ENCODE measurements around the gene ABCC4. TPM values are rescaled to one million over a fixed set of nuclear protein-coding genes. Genes with fewer than 3 reads are reported as not detected.
A peak's percentile ranks its signal among the peaks of the same experiment; 100 is the strongest.
"Not testable (repeated sequence)": the region's sequence is repeated elsewhere in the genome, so short reads cannot be mapped to it uniquely, and the experiment has no call there.

The ABCC4 gene
- polyA plus RNA-seq, 4 donors, result 9.4 to 22.8 (median 21.4) TPM

GRCh38 chr13:95206116-95206515 lies 95.1 kb downstream of the ABCC4 start:
- no peak for DNase-seq (ENCODE audit: low read depth in 4 of 4, low spot score in 3 of 4)

- no peak for DNase-seq (ENCODE audit: low read depth in 4 of 4, low spot score in 3 of 4)
Observed at GRCh38 chr13:95204231-95204765, 97.0 kb downstream of the ABCC4 start.

- DNase-seq (ENCODE audit: low read depth in 4 of 4, low spot score in 3 of 4), result no peak
Observed at GRCh38 chr13:95201814-95202651, 99.2 kb downstream of the ABCC4 start.

GRCh38 chr13:95200386-95200957 lies 100.8 kb downstream of the ABCC4 start:
- not testable (repeated sequence) for DNase-seq (ENCODE audit: low read depth in 4 of 4, low spot score in 3 of 4)

- DNase-seq (ENCODE audit: low read depth in 4 of 4, low spot score in 3 of 4), result no peak
Observed at GRCh38 chr13:95199896-95200295, 101.4 kb downstream of the ABCC4 start.

GRCh38 chr13:95198606-95199005 lies 102.6 kb downstream of the ABCC4 start:
- DNase-seq (ENCODE audit: low read depth in 4 of 4, low spot score in 3 of 4), result not testable (repeated sequence)

- DNase-seq (ENCODE audit: low read depth in 4 of 4, low spot score in 3 of 4), result no peak
Observed at GRCh38 chr13:95197548-95197947, 103.7 kb downstream of the ABCC4 start.

GRCh38 chr13:95195146-95195545 lies 106.1 kb downstream of the ABCC4 start:
- no peak for DNase-seq (ENCODE audit: low read depth in 4 of 4, low spot score in 3 of 4)

- DNase-seq (ENCODE audit: low read depth in 4 of 4, low spot score in 3 of 4), result no peak
Observed at GRCh38 chr13:95193509-95194230, 107.6 kb downstream of the ABCC4 start.

- DNase-seq (ENCODE audit: low read depth in 4 of 4, low spot score in 3 of 4), result no peak
Observed at GRCh38 chr13:95192998-95193397, 108.3 kb downstream of the ABCC4 start.

- not testable (repeated sequence) for DNase-seq (ENCODE audit: low read depth in 4 of 4, low spot score in 3 of 4)
Observed at GRCh38 chr13:95192564-95192945, 108.7 kb downstream of the ABCC4 start.

- peak; percentile 48 to 68 (median 62) for DNase-seq (ENCODE audit: low read depth in 4 of 4, low spot score in 3 of 4)
Observed at GRCh38 chr13:95191821-95192563, 109.3 kb downstream of the ABCC4 start.

GRCh38 chr13:95188128-95188527 lies 113.1 kb downstream of the ABCC4 start:
- DNase-seq (ENCODE audit: low read depth in 4 of 4, low spot score in 3 of 4), result no peak

GRCh38 chr13:95185851-95186250 lies 115.4 kb downstream of the ABCC4 start:
- DNase-seq (ENCODE audit: low read depth in 4 of 4, low spot score in 3 of 4), result no peak

GRCh38 chr13:95185311-95185710 lies 115.9 kb downstream of the ABCC4 start:
- DNase-seq (ENCODE audit: low read depth in 4 of 4, low spot score in 3 of 4), result no peak

GRCh38 chr13:95184317-95184716 lies 116.9 kb downstream of the ABCC4 start:
- no peak for DNase-seq (ENCODE audit: low read depth in 4 of 4, low spot score in 3 of 4)

GRCh38 chr13:95182570-95183265 lies 118.5 kb downstream of the ABCC4 start:
- DNase-seq (ENCODE audit: low read depth in 4 of 4, low spot score in 3 of 4), result no peak

- no peak for DNase-seq (ENCODE audit: low read depth in 4 of 4, low spot score in 3 of 4)
Observed at GRCh38 chr13:95181586-95181985, 119.7 kb downstream of the ABCC4 start.

- no peak for DNase-seq (ENCODE audit: low read depth in 4 of 4, low spot score in 3 of 4)
Observed at GRCh38 chr13:95180513-95181245, 120.6 kb downstream of the ABCC4 start.
